GM19463 (cell line): ENCODE measurements around the gene WNT9A.

Experiments used
- ATAC-seq: cut with Tn5 transposase; IDR thresholded peaks from one replicate; pipeline ENCODE4 v1.9.1; 2021; ENCODE audit warnings: mild to moderate bottlenecking, moderate library complexity; ENCODE audit not compliant: unreplicated experiment

Gene WNT9A

DNA sequence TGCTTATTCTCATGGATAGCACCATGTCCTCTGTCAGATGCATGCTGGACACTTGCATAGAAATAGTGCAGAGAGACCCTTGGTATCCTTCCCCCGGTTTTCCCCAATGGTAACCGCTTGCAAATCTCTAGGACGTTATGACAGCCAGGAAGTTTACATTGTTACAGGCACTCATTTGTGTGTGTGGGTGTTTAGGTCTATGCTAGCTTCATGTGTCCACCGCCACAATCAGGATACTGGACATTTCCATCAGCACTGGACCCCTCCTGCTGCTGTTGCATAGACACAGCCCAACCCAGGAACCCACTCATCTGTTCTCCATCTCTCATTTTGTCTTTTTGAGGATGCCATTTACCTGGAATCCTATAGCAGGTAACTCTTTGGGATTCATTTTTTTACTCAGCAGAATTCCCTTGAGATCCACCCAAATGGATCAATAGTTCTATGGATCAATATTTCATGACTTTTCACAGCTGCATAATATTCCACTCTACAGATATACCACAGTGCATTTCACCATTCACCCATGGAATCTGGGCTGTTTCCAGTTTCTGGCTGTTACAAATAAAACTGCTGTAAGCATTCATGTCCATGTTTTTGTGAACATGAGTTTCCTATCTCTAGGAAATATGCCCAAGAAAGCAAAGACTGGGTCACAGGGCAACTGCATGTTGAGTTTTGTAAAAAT lies 6.6 kb upstream of the WNT9A start:
- ATAC-seq = no peak

DNA sequence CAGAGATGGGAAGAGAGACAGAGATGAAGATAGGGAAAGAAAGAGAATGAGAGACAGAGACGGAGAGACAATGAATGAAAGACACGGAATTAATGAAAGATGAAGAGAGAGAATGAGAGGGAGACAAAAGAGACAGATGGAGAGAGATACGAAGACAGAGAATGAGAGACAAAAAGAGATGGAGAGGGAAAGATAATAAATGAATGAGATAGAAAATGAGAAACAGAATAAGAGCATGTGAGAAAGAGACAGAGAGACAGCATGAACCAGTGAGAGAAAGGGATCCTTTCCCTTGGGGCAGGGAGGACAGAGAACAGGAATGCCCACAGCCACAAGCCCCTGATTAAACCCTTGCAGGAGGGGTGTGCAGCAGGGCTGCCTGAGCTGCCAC lies 5.3 kb upstream of the WNT9A start:
- no peak for ATAC-seq

DNA sequence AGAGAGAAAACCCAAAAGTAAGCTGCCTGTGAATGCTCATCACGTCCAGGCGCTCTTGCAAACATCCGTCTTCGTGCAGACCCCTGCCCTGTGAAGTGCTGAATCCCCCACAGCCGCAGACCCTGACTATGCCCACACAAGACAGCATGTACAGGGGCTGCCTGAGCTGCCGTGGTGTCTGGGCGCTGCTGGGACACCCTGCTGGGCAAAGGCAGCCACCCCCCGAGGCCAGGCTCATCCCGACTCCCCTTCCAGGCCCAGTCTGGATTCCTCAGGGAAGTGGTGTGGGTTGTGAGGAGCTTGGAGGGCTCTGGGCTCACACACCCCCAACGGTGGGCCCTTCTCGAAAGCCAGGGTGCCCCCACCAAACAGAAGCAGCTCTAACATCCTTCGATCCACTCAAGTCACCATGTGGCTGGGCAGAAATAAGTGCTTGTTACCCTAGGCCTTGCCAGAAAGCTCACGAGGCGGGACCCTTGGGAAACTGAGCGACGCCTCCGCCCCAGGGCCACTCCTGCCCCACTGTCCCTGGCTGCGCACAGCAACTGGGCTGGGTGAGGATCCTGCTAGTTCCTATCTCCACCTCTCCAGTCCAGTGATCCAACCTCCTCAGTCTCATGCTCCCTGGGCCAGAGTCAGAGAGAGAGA lies 4.8 kb upstream of the WNT9A start:
- no peak for ATAC-seq

DNA sequence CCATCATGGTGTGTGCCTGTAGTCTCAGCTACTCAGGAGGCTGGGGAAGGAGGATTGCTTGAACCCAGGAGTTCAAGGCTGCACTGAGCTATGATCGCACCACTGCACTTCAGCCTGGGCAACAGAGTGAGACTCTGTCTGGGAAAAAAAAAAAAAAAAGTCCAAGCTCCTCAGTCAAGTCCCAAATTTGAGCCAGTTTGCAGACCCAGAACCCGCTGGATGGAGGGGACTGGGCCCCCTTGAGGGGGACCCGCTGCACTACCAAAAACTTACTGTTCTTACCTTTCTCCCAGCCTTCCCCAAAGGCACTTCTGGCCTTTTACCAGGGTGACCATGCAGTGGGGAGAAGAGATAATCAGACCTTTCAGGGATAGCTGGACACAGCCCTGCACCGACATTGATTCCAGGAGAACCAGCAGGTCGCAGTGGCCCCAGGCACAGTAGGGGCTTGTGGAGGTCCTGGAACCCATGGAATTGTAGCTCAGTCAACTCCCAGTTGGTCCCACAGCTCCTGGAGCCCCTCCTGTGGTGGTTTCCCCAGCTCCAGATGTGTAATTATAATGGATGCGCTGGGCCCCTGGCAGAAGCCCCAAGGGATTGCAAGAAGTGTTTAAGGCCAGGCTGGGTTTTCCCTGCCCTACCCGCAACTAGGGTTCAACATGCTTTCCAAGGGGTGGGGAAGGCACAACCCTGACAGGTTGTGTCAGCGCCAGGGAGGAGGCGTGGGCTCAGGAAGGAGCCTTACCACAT lies 4.1 kb upstream of the WNT9A start:
- ATAC-seq = no peak

DNA sequence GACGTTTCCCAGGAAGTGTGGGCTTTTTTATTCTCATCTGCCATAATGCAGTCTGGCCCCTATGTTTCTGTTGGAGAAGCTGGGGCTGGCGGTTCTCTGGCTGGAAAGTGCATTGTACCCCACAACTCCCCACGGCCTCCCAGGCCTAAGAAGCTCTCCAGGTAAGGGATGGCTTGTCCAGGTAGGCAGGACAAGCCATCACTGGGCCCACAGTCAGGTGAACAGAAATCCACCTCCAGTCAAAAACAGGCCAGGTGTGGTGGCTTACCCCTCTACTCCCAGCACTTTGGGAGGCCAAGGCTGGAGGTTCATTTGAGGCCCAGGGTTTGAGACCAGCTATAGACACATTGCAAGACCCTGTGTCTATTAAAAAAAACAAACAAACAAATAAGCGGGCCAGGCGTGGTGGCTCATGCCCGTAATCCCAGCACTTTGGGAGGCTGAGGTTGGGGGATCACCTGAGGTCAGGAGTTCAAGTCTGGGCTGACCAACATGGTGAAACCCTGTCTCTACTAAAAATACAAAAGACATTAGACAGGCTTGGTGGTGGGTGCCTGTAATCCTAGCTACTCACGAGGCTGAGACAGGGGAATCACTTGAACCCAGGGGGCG lies 3.1 kb upstream of the WNT9A start:
- no peak for ATAC-seq

DNA sequence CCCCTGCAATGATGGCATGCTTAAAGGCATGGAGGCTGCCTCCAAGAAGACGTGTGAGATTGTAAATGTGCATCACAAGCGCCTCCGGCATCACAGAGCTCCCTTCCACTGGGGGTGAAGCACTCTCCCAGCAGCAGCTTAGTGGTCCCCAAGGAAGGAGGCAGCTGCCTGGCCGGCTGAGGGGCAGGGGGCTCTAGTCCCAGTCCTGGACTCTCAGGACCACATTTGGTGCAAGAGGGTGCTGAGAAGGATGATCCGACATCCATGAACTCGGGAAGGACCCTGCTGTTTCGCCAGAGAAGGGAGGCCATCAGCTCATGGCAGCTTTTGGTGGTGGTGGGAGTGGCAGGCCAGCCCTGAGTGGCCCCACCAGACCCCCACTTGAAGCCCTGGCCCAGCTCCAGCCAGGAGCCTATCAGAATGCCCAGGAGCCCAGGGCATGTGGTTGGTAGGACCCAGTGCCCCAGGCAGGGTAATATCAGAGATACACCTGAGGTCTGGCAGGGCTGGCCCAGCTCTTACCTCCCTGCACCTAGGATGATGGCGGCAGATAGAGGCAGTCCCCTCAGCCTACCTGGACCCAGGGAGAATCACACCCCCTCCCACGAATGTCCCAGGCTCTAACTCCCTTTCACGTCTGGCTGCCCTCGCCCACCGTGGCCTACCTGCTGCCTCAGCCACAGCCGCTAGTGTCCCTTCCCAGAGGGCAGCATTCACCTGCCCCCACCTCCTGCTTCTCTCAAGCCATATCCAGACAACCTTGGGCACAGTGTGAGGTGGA lies 2.4 kb upstream of the WNT9A start:
- no peak for ATAC-seq

DNA sequence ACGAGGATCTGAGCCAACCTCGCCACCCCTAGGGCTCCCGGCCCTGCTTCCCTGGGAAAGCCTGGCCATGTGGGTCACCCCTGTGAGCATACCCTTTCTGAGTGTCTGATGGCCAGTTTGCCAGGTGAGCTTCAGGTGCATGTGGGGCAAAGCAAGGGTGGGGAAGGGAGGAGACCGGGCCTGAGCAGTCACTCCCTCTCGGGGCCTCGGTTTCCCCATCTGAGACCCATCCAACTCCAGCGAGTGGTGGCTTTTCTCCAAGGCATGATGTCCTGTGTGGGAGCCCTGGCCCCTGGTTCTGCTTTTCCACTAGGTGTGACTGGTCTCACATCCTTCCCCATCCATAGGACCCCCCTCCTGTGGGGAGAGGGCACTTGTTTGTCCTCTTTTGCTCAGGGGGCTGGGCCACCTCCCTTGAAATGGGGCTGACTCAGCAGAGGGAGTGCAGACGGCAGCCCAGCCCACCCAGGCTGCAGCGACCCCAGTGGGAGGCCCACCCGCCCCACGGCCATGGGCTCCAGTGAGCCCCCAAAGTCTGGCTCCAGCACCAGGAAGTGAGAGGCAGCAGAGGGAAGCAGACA lies 1.7 kb upstream of the WNT9A start:
- no peak for ATAC-seq

DNA sequence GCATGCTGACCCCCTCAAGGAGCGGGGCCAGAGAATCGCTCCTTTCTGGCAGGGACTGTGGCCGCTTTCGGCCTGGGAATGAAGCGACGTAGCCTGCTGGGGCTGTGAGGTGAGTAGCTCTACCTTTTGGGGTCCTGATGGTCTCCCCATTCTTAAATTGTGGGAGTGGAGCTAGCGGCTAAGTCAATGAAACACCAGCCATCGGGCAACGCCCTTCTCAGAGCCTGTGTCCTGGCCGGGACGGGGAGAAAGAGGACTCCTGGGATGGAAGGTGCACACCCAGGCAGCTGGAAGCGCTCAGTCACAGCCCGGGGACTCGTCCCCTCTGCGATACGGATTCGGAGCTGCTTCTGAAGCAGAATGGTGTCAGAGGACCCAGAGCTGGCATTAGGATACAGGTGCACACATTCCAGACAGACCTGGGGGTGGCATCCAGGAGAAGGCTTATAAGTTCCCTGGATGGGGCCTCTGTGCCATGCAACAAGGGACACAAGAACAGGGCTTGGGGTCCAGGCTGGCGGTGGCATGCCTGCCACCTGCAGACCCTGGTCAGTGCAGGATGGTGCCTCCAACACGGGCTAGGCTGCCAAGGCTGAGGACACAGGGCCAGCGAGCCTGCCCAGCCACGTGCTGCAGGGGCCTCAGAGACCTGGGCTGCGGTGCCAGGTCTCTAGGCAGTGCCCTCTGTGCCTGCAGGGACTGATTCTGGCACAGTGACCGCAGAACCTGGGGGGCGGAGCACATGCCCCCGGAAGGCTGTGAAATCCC lies 945 bp upstream of the WNT9A start:
- ATAC-seq = no peak

DNA sequence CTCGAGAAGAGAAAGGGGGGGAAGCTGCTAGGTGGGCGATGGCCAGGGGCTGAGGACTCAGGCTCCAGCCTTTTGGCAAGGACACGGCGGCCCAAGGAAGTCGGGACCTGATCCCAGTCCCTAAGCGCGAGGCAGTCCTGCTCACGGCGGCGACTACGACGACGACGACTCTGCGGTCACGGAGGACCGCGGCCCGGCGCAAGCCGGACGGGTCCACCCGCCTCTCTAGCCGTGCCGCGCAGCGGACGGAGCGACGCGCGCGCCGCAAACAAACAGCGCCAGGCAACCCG lies 401 bp downstream of the WNT9A start:
- peak; percentile 19 for ATAC-seq

DNA sequence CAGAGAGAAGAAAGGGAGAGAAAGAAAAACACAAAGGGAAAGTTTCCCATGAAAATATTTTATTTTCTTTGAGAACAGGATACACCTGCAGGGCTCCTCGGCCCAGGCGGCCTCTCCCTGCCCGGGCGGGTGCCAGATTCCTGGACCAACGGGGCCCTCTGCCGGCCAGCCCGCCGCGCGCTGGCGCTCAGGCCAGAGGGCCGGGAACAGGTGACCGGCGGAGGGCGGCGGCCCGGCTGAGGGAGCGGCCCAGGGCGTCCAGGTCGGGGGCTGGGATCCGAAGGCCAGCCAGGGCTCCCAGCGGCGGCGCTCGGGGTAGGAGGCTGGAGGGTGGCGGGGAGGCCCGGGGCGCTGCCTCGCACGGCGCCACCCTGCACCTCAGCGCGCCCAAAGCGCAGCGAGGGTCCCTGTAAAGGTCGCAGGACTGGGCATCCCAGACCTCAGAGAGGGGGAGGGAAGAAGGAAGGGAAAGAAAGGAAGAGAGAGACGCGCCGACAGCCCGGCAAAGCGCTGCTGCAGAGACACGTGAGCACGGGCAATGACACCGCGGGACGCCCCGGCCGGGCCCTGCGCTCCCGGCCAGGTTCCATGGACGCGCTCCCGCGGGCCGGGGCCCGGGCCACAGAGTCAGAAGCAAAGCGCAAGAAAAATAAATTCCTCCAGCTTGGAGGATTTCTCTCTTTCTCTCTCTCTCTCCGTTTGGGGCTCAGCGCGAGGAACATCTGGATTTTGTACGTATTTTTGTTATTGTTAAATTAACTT lies 927 bp downstream of the WNT9A start:
- ATAC-seq = peak; percentile 55

DNA sequence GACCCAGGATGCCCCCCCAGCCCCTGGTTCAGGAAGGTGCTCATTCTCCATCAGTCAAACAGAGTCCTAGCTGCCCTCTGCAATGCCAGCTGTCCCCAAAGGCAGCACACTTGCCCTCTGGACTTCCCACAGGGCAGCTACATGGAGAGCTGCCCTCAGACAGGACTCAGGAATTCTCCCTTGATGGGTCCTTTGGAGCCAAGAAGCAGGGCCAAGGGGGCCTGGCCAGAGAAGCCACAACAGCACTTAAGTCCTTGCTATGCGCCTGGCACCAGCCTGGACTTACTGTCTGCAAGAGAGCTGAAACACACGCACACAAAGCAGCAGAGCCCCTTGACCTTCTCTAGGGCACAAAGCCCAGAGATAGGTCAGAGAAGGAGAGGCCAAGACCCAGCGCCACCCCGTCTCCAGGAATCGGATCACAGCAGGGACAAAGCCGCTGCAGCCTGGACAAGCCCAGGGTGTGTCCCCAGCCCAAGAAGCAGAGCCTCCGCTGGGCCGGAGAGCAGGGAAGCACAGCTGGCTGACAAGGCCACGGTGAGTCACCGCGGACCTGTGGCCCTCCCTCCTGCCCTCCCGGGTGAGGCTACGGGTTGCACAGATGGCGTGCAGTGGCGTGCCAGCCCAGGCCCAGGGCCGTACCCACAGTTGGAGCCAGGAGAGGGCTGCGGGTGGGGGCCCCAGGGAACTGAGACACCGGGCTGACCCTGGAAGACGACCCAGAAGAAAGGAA lies 1.7 kb downstream of the WNT9A start:
- ATAC-seq = peak; percentile 24

DNA sequence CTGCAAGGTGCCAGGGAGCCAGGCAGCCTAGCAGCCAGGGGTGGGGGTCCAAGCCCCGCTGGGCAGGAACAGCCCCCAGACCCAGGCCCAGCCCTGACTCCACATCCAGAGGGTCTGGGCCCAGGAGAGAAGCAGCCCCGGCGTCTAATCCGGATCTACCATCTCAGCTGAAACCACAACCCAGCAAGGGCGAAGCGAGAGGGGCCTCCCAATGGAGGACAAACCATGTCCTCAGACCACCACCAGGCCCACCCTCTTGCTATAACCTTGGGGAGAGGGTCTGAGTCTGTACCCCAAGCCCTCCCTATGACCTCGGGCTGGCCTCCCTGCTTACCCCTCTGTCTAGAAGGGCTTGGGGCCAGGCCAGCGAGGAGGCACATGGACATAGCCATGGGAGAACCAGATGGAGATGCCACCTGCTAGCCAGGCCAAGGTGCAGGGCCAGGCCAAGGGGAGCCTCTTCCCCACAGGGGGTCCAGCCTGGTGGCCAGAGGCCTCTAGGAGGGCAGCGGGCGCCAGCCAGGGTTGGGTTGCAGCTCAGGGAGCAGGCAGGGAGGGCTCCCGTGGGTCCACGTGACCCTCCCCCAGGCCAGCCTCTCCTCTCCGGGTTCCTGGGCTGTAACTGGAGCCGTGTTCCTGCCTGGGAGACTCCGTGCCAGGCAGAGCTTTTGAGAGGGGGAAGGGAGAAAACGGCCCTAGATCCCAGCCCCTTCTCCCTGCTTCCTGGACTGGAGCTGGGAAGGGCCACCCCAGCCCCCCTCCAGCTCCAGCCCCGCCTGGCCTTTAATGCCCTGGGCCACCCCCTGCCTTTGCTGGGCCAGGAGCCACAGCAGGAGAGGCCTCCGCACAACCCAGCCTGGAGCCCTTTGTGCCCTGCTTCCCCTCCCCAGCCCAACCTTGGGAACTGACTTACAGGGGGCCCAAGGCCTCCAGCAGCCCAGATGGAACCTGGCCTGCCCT lies 2.5 kb downstream of the WNT9A start:
- no peak for ATAC-seq

DNA sequence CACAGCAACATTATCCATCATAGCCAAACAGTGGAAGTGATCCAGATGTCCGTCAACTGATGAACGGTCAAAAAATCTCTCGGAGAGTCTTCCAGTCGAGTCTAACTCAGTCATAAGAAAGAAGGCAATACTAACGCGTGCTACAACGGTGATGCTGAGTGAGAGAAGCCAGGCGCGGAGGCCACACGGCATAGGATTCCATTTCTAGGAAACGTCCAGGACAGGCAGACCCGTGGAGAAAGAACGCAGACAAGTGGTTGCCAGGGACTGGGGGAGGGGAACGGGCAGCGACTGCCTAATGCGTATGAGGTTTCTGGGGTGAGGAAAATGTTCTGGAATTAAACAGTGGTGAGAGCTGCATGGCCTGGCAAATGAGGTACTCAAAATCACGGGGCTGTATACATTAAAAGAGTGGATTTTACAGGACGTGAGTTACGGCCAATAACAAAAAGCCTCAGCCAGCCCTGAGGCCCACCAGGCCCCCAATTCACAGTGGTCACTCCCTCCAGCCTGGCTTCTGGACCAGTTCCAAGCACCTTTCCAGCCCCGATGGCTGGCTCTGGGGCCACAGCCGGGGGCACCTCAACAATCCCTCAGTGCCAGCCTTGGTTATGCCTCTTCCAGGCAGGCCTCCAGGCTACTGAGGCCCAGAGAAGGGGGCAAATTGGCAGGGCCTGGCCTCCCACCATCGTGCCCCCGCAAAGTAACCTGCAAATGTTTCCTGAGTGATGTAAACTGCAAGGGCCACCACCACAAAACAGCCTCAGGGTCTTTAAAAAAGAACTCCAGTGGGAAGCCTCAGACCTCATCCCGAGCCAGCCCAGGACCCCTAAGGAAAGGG lies 3.4 kb downstream of the WNT9A start:
- ATAC-seq = no peak

DNA sequence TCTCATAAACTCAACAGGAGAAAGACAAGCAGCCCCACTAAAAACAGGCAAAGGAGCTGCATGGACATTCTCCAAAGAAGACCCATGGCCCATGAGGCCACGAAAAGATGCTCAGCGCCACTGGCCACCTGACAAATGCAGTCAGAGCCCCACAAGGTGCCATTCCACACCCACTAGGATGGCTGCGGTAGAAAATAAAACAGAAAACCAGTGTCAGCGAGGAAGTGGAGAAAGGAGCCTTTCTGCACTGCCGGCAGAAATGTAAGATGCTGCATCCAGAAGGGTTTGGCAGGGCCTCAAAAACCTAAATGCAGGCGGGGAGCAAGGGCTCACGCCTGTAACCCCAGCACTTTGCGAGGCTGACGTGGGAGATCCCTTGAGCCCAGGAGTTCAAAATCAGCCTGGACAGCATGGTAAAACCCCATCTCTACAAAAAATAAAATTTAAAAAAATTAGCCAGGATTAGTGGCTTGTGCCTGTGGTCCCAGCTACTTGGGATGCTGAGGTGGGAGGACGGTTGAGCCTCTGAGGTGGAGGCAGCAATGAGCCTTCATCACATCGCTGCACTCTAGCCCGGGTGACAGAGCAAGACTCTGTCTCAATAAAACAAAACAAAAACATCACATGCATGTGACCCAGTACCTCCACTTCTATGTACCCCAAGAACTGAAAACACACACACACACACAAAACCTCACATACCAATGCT lies 4.2 kb downstream of the WNT9A start:
- no peak for ATAC-seq

DNA sequence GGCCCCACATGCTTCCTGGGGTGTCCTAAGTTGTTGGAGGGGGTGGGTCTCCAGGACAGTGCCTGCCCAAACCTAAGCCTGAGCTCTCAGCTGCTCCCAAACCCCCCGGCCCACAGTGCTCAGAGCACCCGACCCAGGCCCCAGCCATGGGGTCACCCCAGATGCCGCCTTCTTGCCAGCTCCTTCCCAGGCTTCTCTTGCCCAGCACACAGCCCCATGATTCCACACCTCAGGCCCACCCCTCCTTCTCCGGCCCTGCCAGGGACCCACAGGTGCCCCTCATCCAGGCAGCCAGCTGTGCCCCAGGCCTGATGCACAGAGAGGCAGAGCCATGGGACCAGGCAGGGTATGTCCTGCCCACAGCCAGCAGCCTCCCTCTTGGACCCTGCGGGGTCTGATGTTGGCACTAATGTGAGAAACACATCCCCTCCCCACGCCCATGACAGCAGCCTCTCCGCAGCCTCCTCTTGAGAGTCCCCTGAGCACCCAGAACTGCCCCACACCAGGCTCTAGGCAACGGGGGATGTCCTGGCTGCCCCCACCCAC lies 4.9 kb downstream of the WNT9A start:
- no peak for ATAC-seq
